Adrenal gland (tissue), 12 donors: ENCODE data around the gene ZNF26. TPM values are rescaled to one million over a fixed set of nuclear protein-coding genes. Genes with fewer than 3 reads are reported as not detected.

ENCODE experiments used
- DNase-seq, 7 donors: peaks; one replicate each; pipeline ENCODE4 v3.0.0-alpha.2; 2019 to 2020
- H3K27ac ChIP-seq, 5 donors: fragments of 200-600 bp; sonication (generic) in 4 of 5; 1 replicate in 3 of 5; 2 replicates in 2 of 5; pipeline versions ENCODE4 v1.5.1 to v1.8.0; 2016 to 2020; ENCODE audit warnings: mild to moderate bottlenecking in 1 of 5
- H3K27me3 ChIP-seq: fragments of 200-600 bp; 2 replicates; pipeline ENCODE4 v1.8.0; 2021
- H3K36me3 ChIP-seq, 2 donors: fragments of 200-600 bp; replicated peaks in 1 of 2; 1 replicate in 1 of 2; 2 replicates in 1 of 2; pipeline versions ENCODE4 v1.5.1 to v1.8.0; 2018 to 2022
- H3K4me1 ChIP-seq, 2 donors: fragments of 200-600 bp; replicated peaks in 1 of 2; 1 replicate in 1 of 2; 2 replicates in 1 of 2; pipeline versions ENCODE4 v1.5.1 to v1.8.0; 2018 to 2021
- H3K4me3 ChIP-seq, 4 donors: fragments of 200-600 bp; sonication (generic) in 3 of 4; one replicate each; pipeline ENCODE4 v1.5.1; 2016 to 2018
- H3K9me3 ChIP-seq, 3 donors: fragments of 200-600 bp; sonication (generic) in 1 of 3; replicated peaks in 1 of 3; 1 replicate in 2 of 3; 2 replicates in 1 of 3; pipeline versions ENCODE4 v1.5.1 to v1.8.0; 2016 to 2021
- CTCF ChIP-seq, 6 experiments: fragments of 450-650 bp in 4 of 6; fragments of 200-600 bp in 2 of 6; sonication (generic) in 1 of 6; IDR thresholded peaks; 1 replicate in 5 of 6; 2 replicates in 1 of 6; pipeline versions ENCODE4 v1.5.1 to v1.8.0; 2016 to 2021; ENCODE audit warnings: antibody characterized with exemption in 6 of 6, mild to moderate bottlenecking in 2 of 6, moderate library complexity in 1 of 6
- POLR2A ChIP-seq, 2 donors: fragments of 450-650 bp; IDR thresholded peaks; one replicate each; pipeline ENCODE4 v1.6.1; 2017; ENCODE audit warnings: antibody characterized with exemption in 2 of 2, mild to moderate bottlenecking in 2 of 2, moderate library complexity in 1 of 2
- WGBS, 4 donors: extraction: QIAGEN DNeasy Blood & Tissue Kit in 2 of 4; methylation state at CpG; one replicate each; pipeline versions ENCODE4 v1.1.5 to v1.1.7; 2013 to 2017; 5-methylcytosine and 5-hydroxymethylcytosine counted together
- intact Hi-C, 2 donors: fragments of 100-400 bp; cut with DNase I; formaldehyde crosslinking; loops; one replicate each; pipeline versions ENCODE4 v1.14.1 to v1.15.0; 2022 to 2023
- polyA plus RNA-seq, 3 donors: library from polyadenylated mRNA; stranded (reverse); fragments of 200-250 nt in 2 of 3; fragments of 350-450 nt in 1 of 3; fragmentation: Illumina TruSeq in 1 of 3; extraction: RNeasy Lipid Tissue Mini Kit (QIAGEN cat#74804) in 1 of 3; gene quantifications; one replicate each; pipeline ENCODE4 v1.2.3, GENCODE V29; 2013 to 2014
- total RNA-seq, 9 donors: library from RNA; depleted of rRNA in 4 of 9; stranded (reverse); fragments of >200 nt in 4 of 9; fragments of 120-200 nt in 1 of 9; fragmentation: NEBNext Ultra II Directional in 1 of 9; extraction: Animal tissue kit (Norgen Biotek cat#: 25700) in 1 of 9; gene quantifications; one replicate each; pipeline versions ENCODE4 v1.1.0 to v1.2.4, GENCODE V29; 2013 to 2023
- donor health status: healthy with polysubstance abuse.
- donor health status: Bipolar disorder and iron deficiency.
- donor health status: DM: yes; HTN: yes; CAD: no.
- donor health status: DM: no; HTN: no; CAD: no.
- donor health status: DM: no; HTN: no; CAD: no.
- donor health status: DM: yes; HTN: yes; CAD: no.

ZNF26 gene
- total and polyA plus RNA-seq, 12 donors = 1.1 to 13.4 (median 8.9) TPM

GRCh38 chr12:133057446-133057845, 71.3 kb downstream of the ZNF26 start:
- H3K9me3 ChIP-seq = peaks cover 37 to 100% (median 78%) of the 10 kb centered on the region in 3 donors
- H3K36me3 ChIP-seq = peaks cover 0 to 6% of the 10 kb centered on the region in 2 donors
- 94 to 98% (median 95%) methylated on average over 5 of the region's 5 CpGs for WGBS, 4 donors
- intact Hi-C loops = no loop called here
- no peaks in the 10 kb centered on the region for H3K27me3 ChIP-seq
- TF ChIP-seq CTCF (IDR thresholded peaks at IDR 0.05) (no peak), POLR2A (IDR thresholded peaks at IDR 0.05) (no peak)
- no peak overlapping the region for H3K27ac ChIP-seq
- H3K4me3 ChIP-seq = peak overlapping the region in 1 of 4 donors; percentile 21
- DNase-seq = no peak
- no peaks in the 10 kb centered on the region for H3K4me1 ChIP-seq

GRCh38 chr12:133058203-133059113, 72.3 kb downstream of the ZNF26 start:
- TF ChIP-seq POLR2A (IDR thresholded peaks at IDR 0.05) = no peak
- TF ChIP-seq CTCF (IDR thresholded peaks at IDR 0.05) = no peak
- intact Hi-C loops = no loop called here
- no peak overlapping the region for H3K27ac ChIP-seq

GRCh38 chr12:133061954-133062353, 75.8 kb downstream of the ZNF26 start:
- no peak for DNase-seq
- 93 to 100% (median 98%) methylated on average over 1 of the region's 1 CpG for WGBS, 4 donors
- no peaks in the 10 kb centered on the region for H3K27me3 ChIP-seq
- H3K36me3 ChIP-seq = no peaks in the 10 kb centered on the region
- intact Hi-C loops = no loop called here
- H3K4me3 ChIP-seq = no peak overlapping the region
- no peak for TF ChIP-seq POLR2A (IDR thresholded peaks at IDR 0.05)
- no peak for TF ChIP-seq CTCF (IDR thresholded peaks at IDR 0.05)
- H3K27ac ChIP-seq = no peak overlapping the region
- peaks cover 35 to 97% (median 64%) of the 10 kb centered on the region in 3 donors for H3K9me3 ChIP-seq
- no peaks in the 10 kb centered on the region for H3K4me1 ChIP-seq

More at GRCh38 chr12:133058203-133059113, 72.3 kb downstream of the ZNF26 start:
- Histone ChIP-seq H3K36me3 (no peaks in the 10 kb centered on the region), H3K27me3 (no peaks in the 10 kb centered on the region), H3K4me1 (no peaks in the 10 kb centered on the region), H3K9me3 (peaks cover 37 to 100% (median 78%) of the 10 kb centered on the region in 3 donors), H3K4me3 (peak overlapping the region in 1 of 4 donors; percentile 15)
- DNase-seq = no peak
- 92 to 97% (median 96%) methylated on average over 8 of the region's 8 CpGs for WGBS, 4 donors

- intact Hi-C loops = no loop called here
- Histone ChIP-seq H3K4me3 (no peak overlapping the region), H3K36me3 (no peaks in the 10 kb centered on the region), H3K4me1 (no peaks in the 10 kb centered on the region), H3K9me3 (peaks cover 26 to 94% (median 49%) of the 10 kb centered on the region in 3 donors), H3K27ac (no peak overlapping the region), H3K27me3 (no peaks in the 10 kb centered on the region)
- WGBS, 4 donors = 82 to 100% (median 93%) methylated on average over 1 of the region's 1 CpG
- no peak for DNase-seq
- TF ChIP-seq CTCF (IDR thresholded peaks at IDR 0.05) (no peak), POLR2A (IDR thresholded peaks at IDR 0.05) (no peak)
These were observed 77.4 kb downstream of the ZNF26 start for GRCh38 chr12:133063556-133063955.
